Measurements from ENCODE around the gene N4BP3. TPM values are rescaled to one million over a fixed set of nuclear protein-coding genes. Genes with fewer than 3 reads are reported as not detected.

N4BP3 gene
- total and polyA plus RNA-seq, 4 donors: 0.03 to 2.0 (median 0.16) TPM

GRCh38 chr5:178107756-178108310, 5.5 kb upstream of the N4BP3 start:
- intact Hi-C loops (cut with DNase I): no loop called here
- ATAC-seq (ENCODE audit: low FRiP score): no peak

GRCh38 chr5:178108446-178108845, 4.9 kb upstream of the N4BP3 start:
- no peaks in the 10 kb centered on the region for H3K27me3 ChIP-seq (ENCODE audit: control insufficient read depth in 1 of 2, insufficient read depth in 2 of 2, low read length in 1 of 2)
- H3K4me3 ChIP-seq (ENCODE audit: low read length in 2 of 2): no peak overlapping the region
- no peaks in the 10 kb centered on the region for H3K36me3 ChIP-seq (ENCODE audit: control insufficient read depth in 1 of 2, insufficient read depth in 2 of 2, low read length in 1 of 2)
- ATAC-seq (ENCODE audit: low FRiP score): no peak
- DNase-seq: no peak
- H3K4me1 ChIP-seq (ENCODE audit: control insufficient read depth in 1 of 2, insufficient read depth in 2 of 2, low read length in 2 of 2): no peaks in the 10 kb centered on the region
- 84 to 86% methylated on average over 7 of the region's 7 CpGs for WGBS, 2 donors
- H3K27ac ChIP-seq (ENCODE audit: low read depth in 1 of 2, low read length in 2 of 2): no peak overlapping the region
- no peaks in the 10 kb centered on the region for H3K9me3 ChIP-seq (ENCODE audit: control insufficient read depth, low read length)
- intact Hi-C loops (cut with DNase I): no loop called here

More at GRCh38 chr5:178107756-178108310, 5.5 kb upstream of the N4BP3 start:
- DNase-seq: no peak
- H3K27me3 ChIP-seq (ENCODE audit: control insufficient read depth in 1 of 2, insufficient read depth in 2 of 2, low read length in 1 of 2): no peaks in the 10 kb centered on the region
- no peaks in the 10 kb centered on the region for H3K9me3 ChIP-seq (ENCODE audit: control insufficient read depth, low read length)
- no peak overlapping the region for H3K27ac ChIP-seq (ENCODE audit: low read depth in 1 of 2, low read length in 2 of 2)
- WGBS, 2 donors: 43 to 48% methylated on average over 5 of the region's 5 CpGs
- H3K4me3 ChIP-seq (ENCODE audit: low read length in 2 of 2): no peak overlapping the region
- H3K36me3 ChIP-seq (ENCODE audit: control insufficient read depth in 1 of 2, insufficient read depth in 2 of 2, low read length in 1 of 2): no peaks in the 10 kb centered on the region
- no peaks in the 10 kb centered on the region for H3K4me1 ChIP-seq (ENCODE audit: control insufficient read depth in 1 of 2, insufficient read depth in 2 of 2, low read length in 2 of 2)

GRCh38 chr5:178108966-178109365, 4.4 kb upstream of the N4BP3 start:
- intact Hi-C loops (cut with DNase I): no loop called here
- Histone ChIP-seq H3K4me1 (ENCODE audit: control insufficient read depth in 1 of 2, insufficient read depth in 2 of 2, low read length in 2 of 2) (no peaks in the 10 kb centered on the region), H3K27me3 (ENCODE audit: control insufficient read depth in 1 of 2, insufficient read depth in 2 of 2, low read length in 1 of 2) (no peaks in the 10 kb centered on the region), H3K36me3 (ENCODE audit: control insufficient read depth in 1 of 2, insufficient read depth in 2 of 2, low read length in 1 of 2) (no peaks in the 10 kb centered on the region), H3K9me3 (ENCODE audit: control insufficient read depth, low read length) (no peaks in the 10 kb centered on the region), H3K27ac (ENCODE audit: low read depth in 1 of 2, low read length in 2 of 2) (no peak overlapping the region), H3K4me3 (ENCODE audit: low read length in 2 of 2) (no peak overlapping the region)
- DNase-seq (no peak), ATAC-seq (ENCODE audit: low FRiP score) (no peak)

GRCh38 chr5:178110511-178110910, 2.8 kb upstream of the N4BP3 start:
- 81% methylated on average over 9 of the region's 9 CpGs for WGBS, 2 donors
- no peaks in the 10 kb centered on the region for H3K9me3 ChIP-seq (ENCODE audit: control insufficient read depth, low read length)
- H3K27me3 ChIP-seq (ENCODE audit: control insufficient read depth in 1 of 2, insufficient read depth in 2 of 2, low read length in 1 of 2): no peaks in the 10 kb centered on the region
- ATAC-seq (ENCODE audit: low FRiP score): no peak
- intact Hi-C loops (cut with DNase I): no loop called here
- no peak overlapping the region for H3K4me3 ChIP-seq (ENCODE audit: low read length in 2 of 2)
- H3K27ac ChIP-seq (ENCODE audit: low read depth in 1 of 2, low read length in 2 of 2): no peak overlapping the region
- no peaks in the 10 kb centered on the region for H3K4me1 ChIP-seq (ENCODE audit: control insufficient read depth in 1 of 2, insufficient read depth in 2 of 2, low read length in 2 of 2)
- DNase-seq: no peak
- no peaks in the 10 kb centered on the region for H3K36me3 ChIP-seq (ENCODE audit: control insufficient read depth in 1 of 2, insufficient read depth in 2 of 2, low read length in 1 of 2)

- Histone ChIP-seq H3K4me3 (ENCODE audit: low read length in 2 of 2) (no peak overlapping the region), H3K4me1 (ENCODE audit: control insufficient read depth in 1 of 2, insufficient read depth in 2 of 2, low read length in 2 of 2) (no peaks in the 10 kb centered on the region), H3K27me3 (ENCODE audit: control insufficient read depth in 1 of 2, insufficient read depth in 2 of 2, low read length in 1 of 2) (no peaks in the 10 kb centered on the region), H3K27ac (ENCODE audit: low read depth in 1 of 2, low read length in 2 of 2) (no peak overlapping the region), H3K36me3 (ENCODE audit: control insufficient read depth in 1 of 2, insufficient read depth in 2 of 2, low read length in 1 of 2) (no peaks in the 10 kb centered on the region), H3K9me3 (ENCODE audit: control insufficient read depth, low read length) (no peaks in the 10 kb centered on the region)
- DNase-seq: no peak
- intact Hi-C loops (cut with DNase I): no loop called here
- no peak for ATAC-seq (ENCODE audit: low FRiP score)
- 51 to 70% methylated on average over 3 of the region's 3 CpGs for WGBS, 2 donors
These were observed 1.4 kb upstream of the N4BP3 start for GRCh38 chr5:178111925-178112324.

- Histone ChIP-seq H3K4me3 (ENCODE audit: low read length in 2 of 2) (no peak overlapping the region), H3K27me3 (ENCODE audit: control insufficient read depth in 1 of 2, insufficient read depth in 2 of 2, low read length in 1 of 2) (no peaks in the 10 kb centered on the region), H3K36me3 (ENCODE audit: control insufficient read depth in 1 of 2, insufficient read depth in 2 of 2, low read length in 1 of 2) (no peaks in the 10 kb centered on the region), H3K4me1 (ENCODE audit: control insufficient read depth in 1 of 2, insufficient read depth in 2 of 2, low read length in 2 of 2) (no peaks in the 10 kb centered on the region), H3K9me3 (ENCODE audit: control insufficient read depth, low read length) (no peaks in the 10 kb centered on the region), H3K27ac (ENCODE audit: low read depth in 1 of 2, low read length in 2 of 2) (no peak overlapping the region)
- WGBS, 2 donors: 78 to 79% methylated on average over 5 of the region's 5 CpGs
- intact Hi-C loops (cut with DNase I): no loop called here
- ATAC-seq (ENCODE audit: low FRiP score) (no peak), DNase-seq (no peak)
These were observed 787 bp upstream of the N4BP3 start for GRCh38 chr5:178112545-178112944.

GRCh38 chr5:178113841-178114324, 551 bp downstream of the N4BP3 start:
- 1% methylated on average over 31 to 41 of the region's 41 CpGs for WGBS, 2 donors

GRCh38 chr5:178114325-178115135, 1.2 kb downstream of the N4BP3 start:
- Histone ChIP-seq H3K27me3 (ENCODE audit: control insufficient read depth in 1 of 2, insufficient read depth in 2 of 2, low read length in 1 of 2) (no peaks in the 10 kb centered on the region), H3K4me1 (ENCODE audit: control insufficient read depth in 1 of 2, insufficient read depth in 2 of 2, low read length in 2 of 2) (no peaks in the 10 kb centered on the region), H3K9me3 (ENCODE audit: control insufficient read depth, low read length) (no peaks in the 10 kb centered on the region), H3K4me3 (ENCODE audit: low read length in 2 of 2) (no peak overlapping the region), H3K27ac (ENCODE audit: low read depth in 1 of 2, low read length in 2 of 2) (no peak overlapping the region), H3K36me3 (ENCODE audit: control insufficient read depth in 1 of 2, insufficient read depth in 2 of 2, low read length in 1 of 2) (no peaks in the 10 kb centered on the region)
- intact Hi-C loops (cut with DNase I): no loop called here
- DNase-seq: no peak
- ATAC-seq (ENCODE audit: low FRiP score): no peak
- 9 to 15% methylated on average over 25 to 28 of the region's 28 CpGs for WGBS, 2 donors

More at GRCh38 chr5:178113841-178114324, 551 bp downstream of the N4BP3 start:
- H3K4me1 ChIP-seq (ENCODE audit: control insufficient read depth in 1 of 2, insufficient read depth in 2 of 2, low read length in 2 of 2): no peaks in the 10 kb centered on the region
- intact Hi-C loops (cut with DNase I): no loop called here
- H3K27me3 ChIP-seq (ENCODE audit: control insufficient read depth in 1 of 2, insufficient read depth in 2 of 2, low read length in 1 of 2): no peaks in the 10 kb centered on the region
- H3K27ac ChIP-seq (ENCODE audit: low read depth in 1 of 2, low read length in 2 of 2): no peak overlapping the region
- DNase-seq (peak in 1 of 2 donors; percentile 61), ATAC-seq (ENCODE audit: low FRiP score) (no peak)
- no peaks in the 10 kb centered on the region for H3K36me3 ChIP-seq (ENCODE audit: control insufficient read depth in 1 of 2, insufficient read depth in 2 of 2, low read length in 1 of 2)
- no peaks in the 10 kb centered on the region for H3K9me3 ChIP-seq (ENCODE audit: control insufficient read depth, low read length)
- peak overlapping the region in 1 of 2 donors; percentile 34 for H3K4me3 ChIP-seq (ENCODE audit: low read length in 2 of 2)

Data from aorta (tissue), 5 donors.